ENCODE measurements around the gene CERK.

DNA sequence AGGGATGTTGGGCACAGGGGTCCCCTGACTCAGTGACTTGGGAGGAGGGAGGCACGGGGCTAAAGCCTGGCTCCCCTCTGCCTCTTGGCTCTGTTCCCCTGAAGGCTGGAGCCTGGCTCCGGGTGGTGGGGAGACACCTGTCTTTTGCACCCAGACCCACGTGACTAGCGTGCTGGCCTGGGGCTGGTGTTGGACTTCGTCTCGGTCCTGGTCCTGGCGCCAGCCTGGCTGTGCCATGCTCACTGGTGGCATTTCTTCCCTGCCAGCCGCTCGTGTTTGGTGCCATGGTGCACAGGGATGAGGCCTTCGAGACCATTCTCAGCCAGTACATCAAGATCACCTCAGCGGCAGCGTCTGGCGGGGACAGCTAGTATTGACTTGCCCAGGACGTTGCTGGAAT, 61.2 kb downstream of the CERK start:
- TF ChIP-seq, protein P1, sequence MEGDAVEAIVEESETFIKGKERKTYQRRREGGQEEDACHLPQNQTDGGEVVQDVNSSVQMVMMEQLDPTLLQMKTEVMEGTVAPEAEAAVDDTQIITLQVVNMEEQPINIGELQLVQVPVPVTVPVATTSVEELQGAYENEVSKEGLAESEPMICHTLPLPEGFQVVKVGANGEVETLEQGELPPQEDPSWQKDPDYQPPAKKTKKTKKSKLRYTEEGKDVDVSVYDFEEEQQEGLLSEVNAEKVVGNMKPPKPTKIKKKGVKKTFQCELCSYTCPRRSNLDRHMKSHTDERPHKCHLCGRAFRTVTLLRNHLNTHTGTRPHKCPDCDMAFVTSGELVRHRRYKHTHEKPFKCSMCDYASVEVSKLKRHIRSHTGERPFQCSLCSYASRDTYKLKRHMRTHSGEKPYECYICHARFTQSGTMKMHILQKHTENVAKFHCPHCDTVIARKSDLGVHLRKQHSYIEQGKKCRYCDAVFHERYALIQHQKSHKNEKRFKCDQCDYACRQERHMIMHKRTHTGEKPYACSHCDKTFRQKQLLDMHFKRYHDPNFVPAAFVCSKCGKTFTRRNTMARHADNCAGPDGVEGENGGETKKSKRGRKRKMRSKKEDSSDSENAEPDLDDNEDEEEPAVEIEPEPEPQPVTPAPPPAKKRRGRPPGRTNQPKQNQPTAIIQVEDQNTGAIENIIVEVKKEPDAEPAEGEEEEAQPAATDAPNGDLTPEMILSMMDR (IDR thresholded peaks at IDR 0.05), result no peak
- TF ChIP-seq POLR2A (IDR thresholded peaks at IDR 0.05), result no peak

Measured in esophagus squamous epithelium (tissue), 4 donors.